ENCODE data around the gene TSC22D2.

DNA sequence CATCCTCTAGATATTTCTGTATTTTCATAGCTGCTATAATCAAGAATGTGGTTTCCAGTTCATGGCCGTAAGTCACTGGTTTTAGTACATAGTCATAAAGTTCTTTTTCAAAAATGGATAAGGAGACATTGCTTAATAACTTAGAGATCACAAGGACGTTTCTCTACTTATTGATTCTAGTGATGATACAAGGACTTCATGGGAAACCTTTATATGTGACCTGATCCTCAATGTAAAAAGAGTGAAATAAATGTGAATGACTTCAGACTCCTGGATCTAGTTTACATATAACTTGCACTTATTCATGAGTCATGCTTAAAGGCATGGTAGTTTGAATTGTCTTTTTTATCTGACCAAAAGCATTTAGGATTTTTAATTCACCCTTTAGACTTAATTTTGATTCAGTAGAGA lies 35.2 kb downstream of the TSC22D2 start:
- TF ChIP-seq EZH2 (optimal IDR thresholded peaks at IDR 0.05; ENCODE audit: low read depth, low read length) (no peak), EZH2phosphoT487 (IDR thresholded peaks at IDR 0.05; ENCODE audit: low read length) (no peak)

Data from MM.1S (cell line).